ENCODE measurements around the gene RBM44.

The RBM44 gene

DNA sequence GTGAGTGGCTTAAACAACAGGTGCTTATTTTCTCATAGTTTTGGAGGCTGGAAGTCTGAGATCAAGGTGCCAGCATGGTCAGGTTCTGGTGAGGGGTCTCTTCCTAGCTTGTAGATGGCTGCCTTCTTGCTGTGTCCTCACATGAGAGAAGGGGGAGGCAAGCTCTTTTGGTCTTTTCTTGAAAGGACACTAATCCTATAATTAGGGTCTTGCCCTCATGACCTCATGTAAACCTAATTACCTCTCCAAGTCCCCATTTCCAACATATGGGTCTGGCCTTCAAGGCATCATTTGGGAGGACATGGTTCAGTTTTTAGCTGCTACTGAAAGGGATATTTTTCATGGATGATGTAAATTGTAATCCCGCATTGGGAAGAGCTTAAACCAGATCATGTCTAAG is 18.0 kb downstream of the RBM44 start:
- no peaks in the 10 kb centered on the region for H3K4me1 ChIP-seq (ENCODE audit: control insufficient read depth, insufficient read depth, low read length)
- H3K27me3 ChIP-seq (ENCODE audit: control insufficient read depth, insufficient read depth, low read length), result no peaks in the 10 kb centered on the region
- no peaks in the 10 kb centered on the region for H3K9me3 ChIP-seq (ENCODE audit: control insufficient read depth, insufficient read depth, low read length)
- H3K36me3 ChIP-seq (ENCODE audit: control insufficient read depth, insufficient read depth, low read length), result no peaks in the 10 kb centered on the region
- H3K4me3 ChIP-seq (ENCODE audit: low read length), result no peak overlapping the region
- DNase-seq (ENCODE audit: low read depth, low spot score), result no peak
- WGBS (ENCODE audit: insufficient coverage, insufficient read length), result no CpG with 5 or more reads among the region's 1 CpG
- H3K27ac ChIP-seq (ENCODE audit: low read length), result no peak overlapping the region

DNA sequence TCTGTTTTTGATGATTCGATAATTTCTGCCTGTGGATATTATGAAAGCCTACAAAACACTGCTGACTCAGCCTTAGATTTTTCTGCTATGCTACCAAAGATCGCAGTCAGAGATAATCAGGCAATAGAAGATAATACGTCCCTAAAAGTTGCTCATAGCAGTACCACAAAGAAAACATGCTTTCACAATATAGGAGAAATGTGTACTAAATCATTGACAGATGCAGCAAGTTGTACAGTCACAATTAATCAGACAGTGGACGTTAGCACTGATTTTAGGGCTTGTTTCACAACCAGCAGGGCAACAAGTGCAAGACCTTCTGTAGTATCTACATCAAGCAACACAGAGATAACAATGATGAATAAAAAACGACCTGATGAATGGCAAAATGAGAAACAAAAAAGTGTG is 19.5 kb downstream of the RBM44 start:
- no peak for DNase-seq (ENCODE audit: low read depth, low spot score)
- H3K36me3 ChIP-seq (ENCODE audit: control insufficient read depth, insufficient read depth, low read length), result no peaks in the 10 kb centered on the region
- H3K4me1 ChIP-seq (ENCODE audit: control insufficient read depth, insufficient read depth, low read length), result no peaks in the 10 kb centered on the region
- no CpG with 5 or more reads among the region's 5 CpGs for WGBS (ENCODE audit: insufficient coverage, insufficient read length)
- H3K27me3 ChIP-seq (ENCODE audit: control insufficient read depth, insufficient read depth, low read length), result no peaks in the 10 kb centered on the region
- no peak overlapping the region for H3K27ac ChIP-seq (ENCODE audit: low read length)
- H3K4me3 ChIP-seq (ENCODE audit: low read length), result no peak overlapping the region
- no peaks in the 10 kb centered on the region for H3K9me3 ChIP-seq (ENCODE audit: control insufficient read depth, insufficient read depth, low read length)

DNA sequence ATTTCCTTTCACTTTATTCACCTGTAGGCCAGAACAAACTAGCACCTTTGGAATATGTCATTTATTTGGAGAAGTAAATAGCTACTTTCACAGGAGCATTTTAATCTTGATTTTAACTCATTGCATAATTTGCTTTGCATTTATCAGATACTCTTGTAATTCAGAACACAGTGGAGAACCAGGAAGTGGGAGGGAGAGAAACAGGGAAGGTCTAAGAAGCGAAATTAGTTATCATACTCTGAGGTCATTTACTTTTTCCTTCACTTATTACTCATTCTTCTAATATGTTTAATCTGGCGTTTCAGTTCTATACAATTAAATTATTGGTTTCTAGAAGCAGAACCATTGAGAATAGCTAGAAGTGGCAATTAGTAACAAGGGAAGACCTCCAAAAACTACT is 20.7 kb downstream of the RBM44 start:
- H3K9me3 ChIP-seq (ENCODE audit: control insufficient read depth, insufficient read depth, low read length), result no peaks in the 10 kb centered on the region
- H3K36me3 ChIP-seq (ENCODE audit: control insufficient read depth, insufficient read depth, low read length), result no peaks in the 10 kb centered on the region
- no CpG with 5 or more reads among the region's 2 CpGs for WGBS (ENCODE audit: insufficient coverage, insufficient read length)
- no peaks in the 10 kb centered on the region for H3K4me1 ChIP-seq (ENCODE audit: control insufficient read depth, insufficient read depth, low read length)
- DNase-seq (ENCODE audit: low read depth, low spot score), result no peak
- H3K4me3 ChIP-seq (ENCODE audit: low read length), result no peak overlapping the region
- no peaks in the 10 kb centered on the region for H3K27me3 ChIP-seq (ENCODE audit: control insufficient read depth, insufficient read depth, low read length)
- H3K27ac ChIP-seq (ENCODE audit: low read length), result no peak overlapping the region

DNA sequence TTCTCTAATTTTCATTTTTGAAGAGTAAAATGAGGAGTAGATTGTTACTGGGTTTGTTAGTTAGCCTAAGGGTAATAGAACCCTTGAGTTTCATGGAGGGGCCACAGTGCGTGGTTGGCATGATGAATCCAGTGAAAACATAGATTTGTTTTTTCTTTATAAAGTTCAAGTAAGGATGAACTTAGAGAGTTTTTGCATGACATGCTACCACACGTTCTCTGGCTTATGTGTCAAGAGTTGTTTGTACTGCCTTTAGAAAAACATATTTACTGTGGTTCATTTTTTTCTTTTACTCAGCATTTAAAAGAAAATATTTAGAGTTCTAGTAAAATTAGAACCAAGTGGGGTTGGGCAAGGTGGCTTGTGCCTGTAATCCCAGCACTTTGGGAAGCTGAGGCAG is 21.8 kb downstream of the RBM44 start:
- no peak overlapping the region for H3K27ac ChIP-seq (ENCODE audit: low read length)
- WGBS (ENCODE audit: insufficient coverage, insufficient read length), result no CpG with 5 or more reads among the region's 2 CpGs
- no peak for DNase-seq (ENCODE audit: low read depth, low spot score)
- no peaks in the 10 kb centered on the region for H3K9me3 ChIP-seq (ENCODE audit: control insufficient read depth, insufficient read depth, low read length)
- no peak overlapping the region for H3K4me3 ChIP-seq (ENCODE audit: low read length)
- H3K4me1 ChIP-seq (ENCODE audit: control insufficient read depth, insufficient read depth, low read length), result no peaks in the 10 kb centered on the region
- H3K36me3 ChIP-seq (ENCODE audit: control insufficient read depth, insufficient read depth, low read length), result no peaks in the 10 kb centered on the region
- no peaks in the 10 kb centered on the region for H3K27me3 ChIP-seq (ENCODE audit: control insufficient read depth, insufficient read depth, low read length)

DNA sequence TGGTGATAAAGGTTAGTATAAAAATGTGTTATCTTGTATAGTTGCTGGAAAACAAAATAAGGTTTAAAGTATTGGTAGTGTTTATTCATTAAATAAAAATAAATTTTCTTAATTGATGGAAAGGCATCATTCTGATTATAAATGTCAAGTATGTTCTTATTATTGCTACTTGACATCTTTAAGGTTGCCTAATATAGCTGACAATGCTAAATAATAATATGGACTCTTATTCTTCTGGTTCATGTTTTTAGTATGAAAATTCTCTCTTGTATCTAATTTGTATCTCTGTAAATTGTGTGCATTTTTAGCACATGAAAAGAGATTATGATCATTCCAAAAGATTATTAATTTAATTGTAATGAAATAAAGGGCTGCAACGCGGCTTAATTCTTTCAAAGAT is 25.0 kb downstream of the RBM44 start:
- Histone ChIP-seq H3K27ac (ENCODE audit: low read length) (no peak overlapping the region), H3K9me3 (ENCODE audit: control insufficient read depth, insufficient read depth, low read length) (no peaks in the 10 kb centered on the region), H3K4me1 (ENCODE audit: control insufficient read depth, insufficient read depth, low read length) (no peaks in the 10 kb centered on the region), H3K36me3 (ENCODE audit: control insufficient read depth, insufficient read depth, low read length) (no peaks in the 10 kb centered on the region), H3K27me3 (ENCODE audit: control insufficient read depth, insufficient read depth, low read length) (no peaks in the 10 kb centered on the region), H3K4me3 (ENCODE audit: low read length) (no peak overlapping the region)
- no CpG with 5 or more reads among the region's 2 CpGs for WGBS (ENCODE audit: insufficient coverage, insufficient read length)
- no peak for DNase-seq (ENCODE audit: low read depth, low spot score)

DNA sequence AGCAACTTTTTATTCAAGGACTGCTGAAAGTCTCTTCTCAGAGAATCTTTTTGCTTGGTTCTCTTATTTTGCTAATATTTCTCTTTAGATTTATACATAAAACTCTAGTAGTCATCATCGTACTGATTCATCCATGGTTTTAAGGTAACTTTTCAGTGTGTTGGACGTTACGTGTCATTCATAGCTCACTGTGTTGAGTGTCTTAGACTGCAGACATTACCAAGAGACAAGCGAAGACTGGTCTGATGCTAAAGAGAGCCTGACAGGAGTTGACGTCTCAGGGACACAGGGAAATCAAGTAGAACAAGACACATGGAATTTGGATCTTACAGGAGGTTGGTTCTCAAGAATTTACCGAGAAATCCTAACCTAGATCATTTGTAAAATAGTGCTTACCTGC is 25.5 kb downstream of the RBM44 start:
- Histone ChIP-seq H3K9me3 (ENCODE audit: control insufficient read depth, insufficient read depth, low read length) (no peaks in the 10 kb centered on the region), H3K4me1 (ENCODE audit: control insufficient read depth, insufficient read depth, low read length) (no peaks in the 10 kb centered on the region), H3K27ac (ENCODE audit: low read length) (no peak overlapping the region), H3K27me3 (ENCODE audit: control insufficient read depth, insufficient read depth, low read length) (no peaks in the 10 kb centered on the region), H3K4me3 (ENCODE audit: low read length) (no peak overlapping the region), H3K36me3 (ENCODE audit: control insufficient read depth, insufficient read depth, low read length) (no peaks in the 10 kb centered on the region)
- no CpG with 5 or more reads among the region's 6 CpGs for WGBS (ENCODE audit: insufficient coverage, insufficient read length)
- DNase-seq (ENCODE audit: low read depth, low spot score), result no peak

DNA sequence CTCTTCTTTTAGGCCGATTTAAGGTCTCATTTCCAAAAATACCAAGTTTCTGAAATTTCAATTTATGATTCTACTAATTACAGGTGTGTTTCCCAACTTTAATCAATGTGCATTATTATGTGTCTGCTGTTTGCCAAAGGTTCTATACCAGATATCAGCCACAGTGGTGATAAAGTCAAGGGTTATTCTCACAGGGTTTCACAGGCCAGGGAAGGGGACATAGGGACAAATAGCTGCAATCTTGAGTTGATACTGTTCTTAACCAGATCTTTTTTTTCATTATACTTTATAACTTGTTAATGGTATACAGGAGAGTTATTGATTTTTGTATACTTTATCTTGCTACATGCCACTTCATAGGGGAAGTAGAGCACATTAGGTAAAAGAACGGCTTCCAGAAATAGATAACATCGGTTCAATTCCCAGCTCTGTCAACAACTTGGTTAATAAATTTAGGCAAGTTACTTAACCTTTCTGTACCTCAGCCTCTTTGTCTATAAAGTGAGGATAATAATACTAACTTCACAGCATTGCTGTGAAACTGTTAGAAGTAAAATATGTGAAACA is 28.9 kb downstream of the RBM44 start:
- Histone ChIP-seq H3K9me3 (ENCODE audit: control insufficient read depth, insufficient read depth, low read length) (no peaks in the 10 kb centered on the region), H3K27ac (ENCODE audit: low read length) (no peak overlapping the region), H3K4me3 (ENCODE audit: low read length) (no peak overlapping the region), H3K27me3 (ENCODE audit: control insufficient read depth, insufficient read depth, low read length) (no peaks in the 10 kb centered on the region), H3K36me3 (ENCODE audit: control insufficient read depth, insufficient read depth, low read length) (no peaks in the 10 kb centered on the region), H3K4me1 (ENCODE audit: control insufficient read depth, insufficient read depth, low read length) (no peaks in the 10 kb centered on the region)
- WGBS (ENCODE audit: insufficient coverage, insufficient read length), result no CpG with 5 or more reads among the region's 3 CpGs
- no peak for DNase-seq (ENCODE audit: low read depth, low spot score)

DNA sequence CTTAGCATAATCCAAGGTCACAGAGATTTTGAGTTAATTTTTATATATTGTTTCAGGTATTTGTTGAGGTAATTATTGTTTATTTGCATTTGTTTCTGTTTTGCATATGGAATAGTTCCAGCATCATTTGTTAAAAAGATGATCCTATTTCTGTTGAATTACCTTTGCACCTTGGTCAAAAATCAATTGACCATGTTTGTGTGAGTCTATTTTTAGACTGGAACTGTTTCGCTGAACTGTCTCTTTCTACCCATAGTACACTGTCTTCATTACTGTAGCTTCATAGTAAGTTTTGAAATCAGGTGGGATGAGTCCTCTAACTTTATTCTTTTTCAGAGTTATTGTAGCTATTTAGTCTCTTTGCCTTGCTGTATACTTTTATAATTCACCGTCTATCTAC is 31.9 kb downstream of the RBM44 start:
- no peaks in the 10 kb centered on the region for H3K36me3 ChIP-seq (ENCODE audit: control insufficient read depth, insufficient read depth, low read length)
- no peaks in the 10 kb centered on the region for H3K4me1 ChIP-seq (ENCODE audit: control insufficient read depth, insufficient read depth, low read length)
- no peaks in the 10 kb centered on the region for H3K27me3 ChIP-seq (ENCODE audit: control insufficient read depth, insufficient read depth, low read length)
- DNase-seq (ENCODE audit: low read depth, low spot score), result no peak
- no peak overlapping the region for H3K4me3 ChIP-seq (ENCODE audit: low read length)
- no peaks in the 10 kb centered on the region for H3K9me3 ChIP-seq (ENCODE audit: control insufficient read depth, insufficient read depth, low read length)
- H3K27ac ChIP-seq (ENCODE audit: low read length), result no peak overlapping the region
- WGBS (ENCODE audit: insufficient coverage, insufficient read length), result no CpG with 5 or more reads among the region's 2 CpGs

DNA sequence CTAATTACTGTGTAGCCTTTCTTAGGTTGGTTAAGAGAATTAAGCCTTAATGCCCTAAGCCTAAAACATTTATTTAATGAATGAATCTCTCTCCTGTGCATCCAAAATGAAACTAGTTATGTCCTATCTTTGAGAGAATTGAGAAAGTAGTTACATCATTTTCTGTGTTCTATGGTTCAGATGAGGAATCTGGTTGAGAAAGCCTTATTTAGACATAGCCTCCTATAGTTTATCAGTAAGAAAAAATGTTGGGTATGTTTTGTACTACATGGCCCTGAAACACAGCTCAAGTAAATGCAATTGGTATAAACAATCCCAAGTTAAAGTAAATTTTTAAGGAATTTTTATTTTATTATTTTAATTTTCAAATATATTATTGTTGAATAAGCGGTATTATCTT is 35.0 kb downstream of the RBM44 start:
- no peak for DNase-seq (ENCODE audit: low read depth, low spot score)
- Histone ChIP-seq H3K4me3 (ENCODE audit: low read length) (no peak overlapping the region), H3K27ac (ENCODE audit: low read length) (no peak overlapping the region), H3K27me3 (ENCODE audit: control insufficient read depth, insufficient read depth, low read length) (no peaks in the 10 kb centered on the region), H3K36me3 (ENCODE audit: control insufficient read depth, insufficient read depth, low read length) (no peaks in the 10 kb centered on the region), H3K4me1 (ENCODE audit: control insufficient read depth, insufficient read depth, low read length) (no peaks in the 10 kb centered on the region), H3K9me3 (ENCODE audit: control insufficient read depth, insufficient read depth, low read length) (no peaks in the 10 kb centered on the region)
- WGBS (ENCODE audit: insufficient coverage, insufficient read length), result 100% methylated on average over 1 of the region's 1 CpG

DNA sequence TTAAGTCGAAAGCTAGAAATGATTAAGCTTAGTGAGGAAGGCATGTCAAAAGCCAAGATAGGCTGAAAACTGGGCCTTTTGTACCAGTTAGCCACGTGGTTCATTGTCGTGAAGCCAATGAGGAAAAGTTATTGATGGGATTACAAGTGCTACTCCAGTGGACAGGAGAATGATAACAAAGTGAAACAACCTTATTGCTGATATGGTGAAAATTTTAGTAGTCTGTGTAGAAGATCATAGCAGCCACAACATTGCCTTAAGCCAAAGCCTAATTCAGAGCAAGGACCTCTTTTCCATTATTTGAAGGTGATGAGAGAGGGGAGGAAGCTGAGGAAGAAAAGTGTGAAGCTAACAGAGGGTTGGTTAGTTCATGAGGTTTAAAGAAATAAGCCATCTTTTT is 36.8 kb downstream of the RBM44 start:
- Histone ChIP-seq H3K36me3 (ENCODE audit: control insufficient read depth, insufficient read depth, low read length) (no peaks in the 10 kb centered on the region), H3K27ac (ENCODE audit: low read length) (no peak overlapping the region), H3K27me3 (ENCODE audit: control insufficient read depth, insufficient read depth, low read length) (no peaks in the 10 kb centered on the region), H3K4me3 (ENCODE audit: low read length) (no peak overlapping the region), H3K9me3 (ENCODE audit: control insufficient read depth, insufficient read depth, low read length) (no peaks in the 10 kb centered on the region), H3K4me1 (ENCODE audit: control insufficient read depth, insufficient read depth, low read length) (no peaks in the 10 kb centered on the region)
- WGBS (ENCODE audit: insufficient coverage, insufficient read length), result no CpG with 5 or more reads among the region's 3 CpGs
- DNase-seq (ENCODE audit: low read depth, low spot score), result no peak

DNA sequence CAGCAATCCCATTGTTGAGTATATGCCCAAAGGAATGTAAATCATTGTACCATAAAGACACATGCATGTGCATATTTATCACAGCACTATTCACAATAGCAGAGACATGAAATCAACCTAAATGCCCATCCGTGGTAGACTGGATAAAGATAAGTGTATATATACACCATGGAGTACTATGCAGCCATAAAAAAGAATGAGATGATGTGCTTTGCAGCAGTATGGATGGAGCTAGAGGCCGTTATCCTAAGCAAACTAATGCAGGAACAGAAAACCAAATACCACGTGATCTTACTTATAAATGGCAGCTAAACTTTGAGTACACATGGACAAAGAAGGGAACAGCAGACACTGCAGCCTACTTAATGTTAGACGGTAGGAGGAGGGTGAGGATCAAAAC is 42.5 kb downstream of the RBM44 start:
- no CpG with 5 or more reads among the region's 4 CpGs for WGBS (ENCODE audit: insufficient coverage, insufficient read length)
- DNase-seq (ENCODE audit: low read depth, low spot score), result no peak
- H3K27ac ChIP-seq (ENCODE audit: low read length), result no peak overlapping the region
- H3K9me3 ChIP-seq (ENCODE audit: control insufficient read depth, insufficient read depth, low read length), result no peaks in the 10 kb centered on the region
- no peaks in the 10 kb centered on the region for H3K4me1 ChIP-seq (ENCODE audit: control insufficient read depth, insufficient read depth, low read length)
- no peak overlapping the region for H3K4me3 ChIP-seq (ENCODE audit: low read length)
- no peaks in the 10 kb centered on the region for H3K36me3 ChIP-seq (ENCODE audit: control insufficient read depth, insufficient read depth, low read length)
- no peaks in the 10 kb centered on the region for H3K27me3 ChIP-seq (ENCODE audit: control insufficient read depth, insufficient read depth, low read length)

All from iPS DF 6.9 (cell line).